IPS-20b (cell line): ENCODE data around the gene RGS9.

Experiments used
- H3K27ac ChIP-seq: one replicate; pipeline ENCODE4 v1.5.1; 2013; ENCODE audit warnings: low read length
- H3K27me3 ChIP-seq: 2 replicates; pipeline ENCODE4 v1.6.1; 2013; ENCODE audit warnings: mild to moderate bottlenecking, low read length, inconsistent platforms; ENCODE audit not compliant: insufficient read depth
- H3K36me3 ChIP-seq: 2 replicates; pipeline ENCODE4 v1.6.1; 2013; ENCODE audit warnings: low read depth, mild to moderate bottlenecking, inconsistent platforms, low read length, moderate library complexity; ENCODE audit not compliant: insufficient read depth
- H3K4me1 ChIP-seq: 2 replicates; pipeline ENCODE4 v1.6.1; 2013; ENCODE audit warnings: mild to moderate bottlenecking, control low read depth, inconsistent platforms, low read length, moderate library complexity; ENCODE audit not compliant: insufficient read depth
- H3K4me3 ChIP-seq: 2 replicates; pipeline ENCODE4 v1.5.1; 2013; ENCODE audit warnings: mild to moderate bottlenecking, low read length, inconsistent platforms
- H3K9ac ChIP-seq: 2 replicates; pipeline ENCODE4 v1.6.1; 2013; ENCODE audit warnings: low read depth, mild to moderate bottlenecking, inconsistent platforms, low read length, moderate library complexity
- H3K9me3 ChIP-seq: 2 replicates; pipeline ENCODE4 v1.6.1; 2013; ENCODE audit warnings: mild to moderate bottlenecking, low read depth, low read length, inconsistent platforms; ENCODE audit not compliant: insufficient read depth

Gene RGS9

GRCh38 chr17:65163990-65164495 lies 26.9 kb downstream of the RGS9 start:
- peaks cover 5% of the 10 kb centered on the region for H3K4me1 ChIP-seq
- no peaks in the 10 kb centered on the region for H3K27me3 ChIP-seq
- H3K9ac ChIP-seq, result no peak overlapping the region
- no peak overlapping the region for H3K4me3 ChIP-seq
- no peaks in the 10 kb centered on the region for H3K36me3 ChIP-seq
- no peaks in the 10 kb centered on the region for H3K9me3 ChIP-seq
- H3K27ac ChIP-seq, result no peak overlapping the region

- Histone ChIP-seq H3K4me1 (no peaks in the 10 kb centered on the region), H3K36me3 (no peaks in the 10 kb centered on the region), H3K27me3 (no peaks in the 10 kb centered on the region), H3K9ac (no peak overlapping the region), H3K4me3 (no peak overlapping the region), H3K27ac (no peak overlapping the region), H3K9me3 (no peaks in the 10 kb centered on the region)
These were observed 29.6 kb downstream of the RGS9 start for GRCh38 chr17:65166787-65167186.

- Histone ChIP-seq H3K4me3 (no peak overlapping the region), H3K27ac (no peak overlapping the region), H3K9me3 (no peaks in the 10 kb centered on the region), H3K36me3 (no peaks in the 10 kb centered on the region), H3K27me3 (no peaks in the 10 kb centered on the region), H3K9ac (no peak overlapping the region), H3K4me1 (no peaks in the 10 kb centered on the region)
These were observed 30.4 kb downstream of the RGS9 start for GRCh38 chr17:65167566-65167965.

GRCh38 chr17:65169691-65170090 lies 32.5 kb downstream of the RGS9 start:
- Histone ChIP-seq H3K27ac (no peak overlapping the region), H3K4me1 (0 out of 2 replicates have a peak, but pooled peaks cover 3% of the 10 kb centered on the region), H3K27me3 (no peaks in the 10 kb centered on the region), H3K9me3 (no peaks in the 10 kb centered on the region), H3K4me3 (no peak overlapping the region), H3K9ac (no peak overlapping the region), H3K36me3 (no peaks in the 10 kb centered on the region)

- Histone ChIP-seq H3K9ac (no peak overlapping the region), H3K27ac (no peak overlapping the region), H3K36me3 (no peaks in the 10 kb centered on the region), H3K9me3 (no peaks in the 10 kb centered on the region), H3K27me3 (no peaks in the 10 kb centered on the region), H3K4me1 (0 out of 2 replicates have a peak, but pooled peaks cover 3% of the 10 kb centered on the region), H3K4me3 (no peak overlapping the region)
These were observed 33.7 kb downstream of the RGS9 start for GRCh38 chr17:65170839-65171238.

- H3K9me3 ChIP-seq, result no peaks in the 10 kb centered on the region
- no peaks in the 10 kb centered on the region for H3K27me3 ChIP-seq
- no peaks in the 10 kb centered on the region for H3K36me3 ChIP-seq
- no peak overlapping the region for H3K4me3 ChIP-seq
- no peak overlapping the region for H3K9ac ChIP-seq
- 0 out of 2 replicates have a peak, but pooled peaks cover 3% of the 10 kb centered on the region for H3K4me1 ChIP-seq
- no peak overlapping the region for H3K27ac ChIP-seq
These were observed 34.6 kb downstream of the RGS9 start for GRCh38 chr17:65171752-65172151.

GRCh38 chr17:65172496-65173136 lies 35.4 kb downstream of the RGS9 start:
- no peak overlapping the region for H3K9ac ChIP-seq
- H3K4me1 ChIP-seq, result 0 out of 2 replicates have a peak, but pooled peaks cover 3% of the 10 kb centered on the region
- H3K4me3 ChIP-seq, result no peak overlapping the region
- no peaks in the 10 kb centered on the region for H3K27me3 ChIP-seq
- no peak overlapping the region for H3K27ac ChIP-seq
- no peaks in the 10 kb centered on the region for H3K36me3 ChIP-seq
- H3K9me3 ChIP-seq, result no peaks in the 10 kb centered on the region

GRCh38 chr17:65173284-65173793 lies 36.2 kb downstream of the RGS9 start:
- Histone ChIP-seq H3K36me3 (no peaks in the 10 kb centered on the region), H3K9ac (no peak overlapping the region), H3K4me1 (0 out of 2 replicates have a peak, but pooled peaks cover 3% of the 10 kb centered on the region), H3K27ac (no peak overlapping the region), H3K9me3 (no peaks in the 10 kb centered on the region), H3K4me3 (no peak overlapping the region), H3K27me3 (no peaks in the 10 kb centered on the region)

GRCh38 chr17:65173976-65174683 lies 37.0 kb downstream of the RGS9 start:
- H3K36me3 ChIP-seq, result no peaks in the 10 kb centered on the region
- H3K4me3 ChIP-seq, result no peak overlapping the region
- no peaks in the 10 kb centered on the region for H3K9me3 ChIP-seq
- no peaks in the 10 kb centered on the region for H3K27me3 ChIP-seq
- H3K27ac ChIP-seq, result no peak overlapping the region
- H3K4me1 ChIP-seq, result 0 out of 2 replicates have a peak, but pooled peaks cover 3% of the 10 kb centered on the region
- H3K9ac ChIP-seq, result no peak overlapping the region

GRCh38 chr17:65174974-65175373 lies 37.8 kb downstream of the RGS9 start:
- Histone ChIP-seq H3K27ac (no peak overlapping the region), H3K27me3 (no peaks in the 10 kb centered on the region), H3K4me3 (no peak overlapping the region), H3K36me3 (no peaks in the 10 kb centered on the region), H3K4me1 (0 out of 2 replicates have a peak, but pooled peaks cover 3% of the 10 kb centered on the region), H3K9me3 (no peaks in the 10 kb centered on the region), H3K9ac (no peak overlapping the region)

GRCh38 chr17:65175952-65176351 lies 38.8 kb downstream of the RGS9 start:
- H3K9ac ChIP-seq, result no peak overlapping the region
- no peaks in the 10 kb centered on the region for H3K27me3 ChIP-seq
- no peak overlapping the region for H3K4me3 ChIP-seq
- 0 out of 2 replicates have a peak, but pooled peaks cover 3% of the 10 kb centered on the region for H3K4me1 ChIP-seq
- no peaks in the 10 kb centered on the region for H3K36me3 ChIP-seq
- H3K27ac ChIP-seq, result no peak overlapping the region
- H3K9me3 ChIP-seq, result no peaks in the 10 kb centered on the region
